Panc1 (cell line): Measurements from ENCODE around the gene FAM200A.

ENCODE experiments used
- CTCF ChIP-seq: fragments of 450-650 bp; IDR thresholded peaks from 2 replicates; pipeline ENCODE4 v1.5.1; 2017; ENCODE audit warnings: mild to moderate bottlenecking
- POLR2AphosphoS5 ChIP-seq: IDR thresholded peaks from 2 replicates; pipeline ENCODE4 v1.6.1; 2012; ENCODE audit warnings: mild to moderate bottlenecking, low read depth, low read length, moderate library complexity
- REST ChIP-seq, 2 experiments: IDR thresholded peaks; 2 replicates each; pipeline ENCODE4 v1.6.1; 2011 to 2012; ENCODE audit warnings: low read depth in 2 of 2, control low read depth in 1 of 2, low read length in 1 of 2, mild to moderate bottlenecking in 1 of 2, moderate library complexity in 1 of 2; ENCODE audit not compliant: insufficient read depth in 1 of 2
- SIN3A ChIP-seq: IDR thresholded peaks from 2 replicates; pipeline ENCODE4 v1.6.1; 2012; ENCODE audit warnings: low read depth, mild to moderate bottlenecking, low read length, moderate library complexity, borderline replicate concordance; ENCODE audit not compliant: insufficient read depth

- TF ChIP-seq CTCF (no peak), SIN3A (no peak), REST (IDR thresholded peaks at IDR 0.05; ENCODE audit: insufficient read depth in 1 of 2, low read depth in 2 of 2, low read length in 1 of 2) (no peak), POLR2AphosphoS5 (no peak)
These were observed 21.3 kb upstream of the FAM200A start for GRCh38 chr7:99573257-99573656.
